Activated T-helper 1 cell treated with anti-CD3 and anti-CD28 coated beads, Interleukin-12 subunit alpha, Interleukin-12 subunit beta, Interleukin-2, Interleukin-4 antibody, amounts not matched to agents 30 ng/mL and 10 ng/mL and 1 ng/mL, durations not matched to agents 14 hours and 24 hours and 36 hours (primary cell): Measurements from ENCODE around the gene MEI4. TPM values are rescaled to one million over a fixed set of nuclear protein-coding genes. Genes with fewer than 3 reads are reported as not detected.
"Not testable (repeated sequence)": the region's sequence is repeated elsewhere in the genome, so short reads cannot be mapped to it uniquely, and the experiment has no call there.

ENCODE experiments used
- DNase-seq: peaks from one replicate; pipeline ENCODE4 v3.0.0; 2021; ENCODE audit warnings: low spot score
- H3K27ac Mint-ChIP-seq: one replicate; pipeline ENCODE4 v1.8.0; 2021; ENCODE audit warnings: mild to moderate bottlenecking, mixed read lengths
- H3K27me3 Mint-ChIP-seq: one replicate; pipeline ENCODE4 v1.8.0; 2022; ENCODE audit warnings: mild to moderate bottlenecking, moderate library complexity, mixed read lengths; ENCODE audit not compliant: insufficient read depth
- H3K36me3 Mint-ChIP-seq: one replicate; pipeline ENCODE4 v1.8.0; 2021; ENCODE audit warnings: low read depth, mixed read lengths
- H3K4me1 Mint-ChIP-seq: one replicate; pipeline ENCODE4 v1.8.0; 2021; ENCODE audit warnings: low read depth, mixed read lengths
- H3K4me3 Mint-ChIP-seq: one replicate; pipeline ENCODE4 v1.8.0; 2021; ENCODE audit warnings: mild to moderate bottlenecking, moderate library complexity, mixed read lengths
- H3K9me3 Mint-ChIP-seq: one replicate; pipeline ENCODE4 v1.8.0; 2021; ENCODE audit warnings: mixed read lengths
- intact Hi-C: fragments of 100-400 bp; cut with micrococcal nuclease; formaldehyde crosslinking; loops from one replicate; pipeline ENCODE4 v1.15.1; 2024
- total RNA-seq: library from RNA; stranded (reverse); gene quantifications from 2 replicates; pipeline ENCODE4 v1.2.3, GENCODE V29; 2022

Gene MEI4
- total RNA-seq, 1 donor from 2014 or later = not detected

DNA sequence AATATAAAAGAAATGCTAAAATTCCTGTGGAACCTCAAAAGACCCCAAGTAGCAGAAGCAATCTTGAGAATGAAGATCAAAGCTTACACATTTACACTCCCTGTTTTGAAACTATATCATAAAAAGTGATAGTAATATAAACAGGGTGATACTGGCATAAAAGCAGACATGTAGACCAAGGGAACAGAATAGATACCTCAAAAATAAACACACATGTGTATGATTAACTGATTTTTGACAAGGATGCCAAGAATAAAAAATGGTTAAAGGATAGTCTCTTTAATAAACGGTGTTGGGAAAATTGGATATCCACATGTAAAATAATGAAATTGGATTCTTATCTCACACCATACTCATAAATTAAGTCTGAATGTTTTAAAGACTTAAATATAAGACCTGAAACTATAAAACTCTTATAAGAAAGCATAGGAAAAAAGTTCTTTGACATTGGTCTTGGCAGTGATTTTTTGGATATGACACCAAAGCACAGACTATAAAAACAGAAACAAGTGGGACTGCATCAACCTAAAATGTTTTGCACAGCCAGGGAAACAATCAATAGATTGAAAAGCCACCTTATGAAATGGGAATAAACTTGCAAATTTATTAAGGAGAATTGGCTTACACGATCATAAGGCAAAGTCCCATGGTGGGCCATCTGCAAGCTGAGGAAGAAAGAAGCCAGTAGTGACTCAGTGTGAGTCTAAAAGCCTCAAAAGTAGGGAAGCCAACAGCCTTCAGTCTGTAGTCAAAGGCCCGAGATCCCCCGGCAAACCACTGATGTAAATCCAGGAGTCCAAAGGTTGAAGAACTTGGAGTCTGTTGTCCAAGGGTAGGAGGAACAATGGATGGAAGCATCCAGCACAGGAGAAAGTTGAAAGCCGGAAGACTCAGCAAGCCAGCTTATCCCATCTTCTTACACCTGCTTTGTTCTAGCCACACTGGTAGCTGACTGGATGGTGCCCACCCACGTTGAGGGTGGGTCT is 144.3 kb downstream of the MEI4 start:
- Mint-ChIP-seq H3K27me3 (no peaks in the 10 kb centered on the region), H3K36me3 (no peaks in the 10 kb centered on the region), H3K27ac (no peak overlapping the region), H3K4me3 (no peak overlapping the region), H3K4me1 (no peaks in the 10 kb centered on the region), H3K9me3 (peaks cover 11% of the 10 kb centered on the region)
- intact Hi-C loops = no loop called here
- DNase-seq = no peak

DNA sequence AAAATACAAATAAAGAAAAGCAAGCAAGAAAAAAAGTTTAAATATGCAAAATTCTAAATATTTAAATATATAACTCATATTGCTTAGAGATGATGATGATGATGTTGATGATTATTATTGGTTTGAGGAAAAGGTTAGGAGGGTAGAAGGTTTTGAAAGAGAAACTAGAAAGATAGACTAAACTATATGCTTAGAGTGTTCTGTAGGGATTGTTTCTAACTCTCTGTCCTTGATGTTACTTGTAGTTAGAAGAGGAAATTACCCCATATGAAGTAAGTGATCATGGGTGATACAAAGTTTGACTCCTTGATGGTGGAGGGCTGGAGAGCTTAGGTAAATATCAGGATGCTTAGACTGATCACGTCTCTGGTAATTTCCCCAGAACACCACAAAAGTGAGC is 159.5 kb downstream of the MEI4 start:
- intact Hi-C loops = no loop called here
- Mint-ChIP-seq H3K4me1 (no peaks in the 10 kb centered on the region), H3K9me3 (no peaks in the 10 kb centered on the region), H3K36me3 (no peaks in the 10 kb centered on the region), H3K27ac (no peak overlapping the region), H3K27me3 (no peaks in the 10 kb centered on the region), H3K4me3 (no peak overlapping the region)
- no peak for DNase-seq

DNA sequence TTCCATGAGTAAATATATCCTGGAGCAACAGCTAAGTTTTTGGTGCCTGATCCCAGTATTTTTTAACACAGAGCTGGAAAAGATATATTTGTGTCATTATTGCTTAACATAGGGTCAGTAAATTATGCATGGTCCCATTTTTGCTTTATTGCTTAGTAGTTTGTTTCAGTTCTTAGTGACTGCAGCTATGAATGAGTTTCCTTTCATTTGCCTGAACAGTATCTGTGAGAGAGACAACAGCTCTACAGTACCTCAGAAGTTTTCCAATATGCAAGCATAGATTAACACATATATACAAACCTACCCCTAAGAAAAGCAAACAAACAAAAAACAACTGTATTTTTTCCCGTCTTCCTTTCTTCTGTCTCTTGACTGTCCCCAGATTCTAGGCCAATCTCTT is 160.3 kb downstream of the MEI4 start:
- H3K27me3 Mint-ChIP-seq = no peaks in the 10 kb centered on the region
- no peak for DNase-seq
- intact Hi-C loops = no loop called here
- H3K27ac Mint-ChIP-seq = no peak overlapping the region
- H3K36me3 Mint-ChIP-seq = no peaks in the 10 kb centered on the region
- no peak overlapping the region for H3K4me3 Mint-ChIP-seq
- no peaks in the 10 kb centered on the region for H3K9me3 Mint-ChIP-seq
- no peaks in the 10 kb centered on the region for H3K4me1 Mint-ChIP-seq

DNA sequence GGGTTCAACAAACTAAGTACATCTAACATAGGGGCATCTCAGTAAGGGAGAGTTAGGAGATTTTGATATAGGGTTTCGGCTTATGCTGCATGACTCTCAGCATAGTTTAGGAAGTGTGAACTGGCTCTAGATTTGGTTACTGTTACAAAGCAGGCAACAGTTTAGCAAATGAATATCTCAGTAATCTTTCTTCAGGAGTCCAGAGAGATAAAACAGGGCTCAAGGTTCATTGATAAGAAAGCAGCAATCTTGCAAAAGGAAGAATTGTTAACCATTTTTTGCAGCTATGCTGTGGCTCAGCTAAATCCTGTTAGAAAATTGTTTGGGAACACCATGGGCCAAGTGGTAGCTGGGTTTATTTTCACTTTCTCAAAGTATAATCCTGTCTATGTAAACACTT is 161.3 kb downstream of the MEI4 start:
- intact Hi-C loops = no loop called here
- no peak for DNase-seq

DNA sequence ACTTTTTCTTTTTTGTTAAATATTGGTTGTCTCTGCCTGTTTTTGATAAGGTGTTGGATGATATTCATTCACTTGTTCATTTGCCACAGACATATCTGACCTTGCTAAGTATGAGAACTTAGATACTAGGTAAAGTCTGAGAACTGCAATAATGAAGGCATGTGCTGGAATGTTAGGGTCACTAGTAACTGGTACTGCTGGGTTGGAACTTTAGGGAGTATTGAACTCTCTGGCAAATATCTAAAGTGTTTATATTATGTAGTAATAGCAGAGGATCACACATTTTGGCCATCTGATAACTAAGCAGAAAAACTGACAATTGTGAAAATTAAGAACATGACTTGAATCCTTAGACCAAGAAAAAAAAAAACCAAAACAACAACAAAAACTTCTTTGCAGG is 162.7 kb downstream of the MEI4 start:
- peaks cover under 1% of the 10 kb centered on the region for H3K9me3 Mint-ChIP-seq
- H3K4me1 Mint-ChIP-seq = no peaks in the 10 kb centered on the region
- no peaks in the 10 kb centered on the region for H3K36me3 Mint-ChIP-seq
- H3K27ac Mint-ChIP-seq = no peak overlapping the region
- intact Hi-C loops = no loop called here
- no peaks in the 10 kb centered on the region for H3K27me3 Mint-ChIP-seq
- DNase-seq = no peak
- H3K4me3 Mint-ChIP-seq = no peak overlapping the region

More for the DNA sequence above, 161.3 kb downstream of the MEI4 start:
- H3K36me3 Mint-ChIP-seq = no peaks in the 10 kb centered on the region
- no peaks in the 10 kb centered on the region for H3K27me3 Mint-ChIP-seq
- H3K9me3 Mint-ChIP-seq = no peaks in the 10 kb centered on the region
- no peak overlapping the region for H3K4me3 Mint-ChIP-seq
- H3K27ac Mint-ChIP-seq = no peak overlapping the region
- no peaks in the 10 kb centered on the region for H3K4me1 Mint-ChIP-seq

DNA sequence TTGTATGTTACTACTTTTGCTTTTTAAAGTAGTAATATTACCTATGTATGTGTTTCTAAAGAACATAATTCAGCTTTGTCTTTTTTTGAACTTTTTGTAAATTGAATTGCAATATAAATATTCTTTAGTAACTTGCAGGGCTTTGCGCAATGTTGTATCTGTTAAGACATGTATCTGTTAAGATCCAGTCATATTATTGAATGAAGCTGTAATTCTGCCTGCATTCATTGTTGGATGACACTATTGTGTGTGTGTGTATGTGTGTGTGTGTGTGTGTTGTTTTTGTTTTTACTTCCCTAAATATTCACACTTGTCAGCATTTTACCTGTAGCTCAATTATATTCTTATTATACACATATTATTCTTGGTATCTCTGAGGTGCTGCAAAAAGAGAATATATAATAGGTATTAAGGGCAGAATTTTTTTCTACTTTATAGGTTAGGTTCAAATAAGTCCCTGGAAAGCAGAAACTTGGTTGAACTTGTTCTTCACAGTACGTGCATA is 164.0 kb downstream of the MEI4 start:
- Mint-ChIP-seq H3K27ac (no peak overlapping the region), H3K27me3 (no peaks in the 10 kb centered on the region), H3K4me1 (no peaks in the 10 kb centered on the region), H3K9me3 (peaks cover 6% of the 10 kb centered on the region), H3K4me3 (no peak overlapping the region), H3K36me3 (no peaks in the 10 kb centered on the region)
- DNase-seq = no peak
- intact Hi-C loops = no loop called here

DNA sequence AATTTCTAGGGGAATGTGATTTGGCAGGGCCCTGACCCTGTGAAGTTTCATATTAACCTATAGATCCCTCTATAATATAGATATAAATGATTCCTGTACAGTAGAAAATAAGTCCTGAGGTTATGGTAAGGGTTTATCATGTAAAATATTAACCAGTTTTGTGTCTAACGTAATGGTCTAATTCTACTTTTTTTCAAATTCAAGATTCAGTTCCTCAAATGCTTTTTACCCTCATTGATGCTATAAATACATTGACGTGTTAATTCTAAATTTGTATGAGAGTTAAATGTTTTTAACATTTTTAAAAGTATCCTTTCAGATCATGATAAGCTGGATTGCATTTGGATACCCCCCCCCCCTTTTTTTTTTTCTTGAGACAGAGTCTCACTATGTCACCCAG is 169.4 kb downstream of the MEI4 start:
- Mint-ChIP-seq H3K27me3 (no peaks in the 10 kb centered on the region), H3K4me3 (no peak overlapping the region), H3K27ac (no peak overlapping the region), H3K4me1 (no peaks in the 10 kb centered on the region), H3K9me3 (peaks cover 10% of the 10 kb centered on the region), H3K36me3 (no peaks in the 10 kb centered on the region)
- intact Hi-C loops = no loop called here
- no peak for DNase-seq

DNA sequence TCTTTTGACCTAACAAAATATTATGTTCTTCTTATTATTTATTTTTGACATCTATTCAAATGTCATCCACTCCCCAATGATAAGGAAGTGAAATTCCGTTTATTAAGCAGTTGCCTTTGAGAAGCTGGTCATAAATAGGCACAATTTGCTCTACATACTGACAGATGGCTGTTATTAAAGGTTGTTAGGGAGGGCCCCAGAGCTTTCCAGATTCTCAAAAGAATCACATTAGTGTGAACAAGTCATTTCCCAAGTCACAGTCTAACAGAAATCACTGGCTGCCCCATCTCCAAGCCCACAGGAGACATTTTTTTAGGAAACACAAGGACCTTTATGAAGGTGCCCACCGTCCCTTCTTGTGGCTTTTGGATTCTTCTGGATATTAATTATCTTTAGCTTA is 172.4 kb downstream of the MEI4 start:
- Mint-ChIP-seq H3K36me3 (no peaks in the 10 kb centered on the region), H3K4me3 (no peak overlapping the region), H3K9me3 (peaks cover 10% of the 10 kb centered on the region), H3K27me3 (no peaks in the 10 kb centered on the region), H3K27ac (no peak overlapping the region), H3K4me1 (no peaks in the 10 kb centered on the region)
- no peak for DNase-seq
- intact Hi-C loops = no loop called here

DNA sequence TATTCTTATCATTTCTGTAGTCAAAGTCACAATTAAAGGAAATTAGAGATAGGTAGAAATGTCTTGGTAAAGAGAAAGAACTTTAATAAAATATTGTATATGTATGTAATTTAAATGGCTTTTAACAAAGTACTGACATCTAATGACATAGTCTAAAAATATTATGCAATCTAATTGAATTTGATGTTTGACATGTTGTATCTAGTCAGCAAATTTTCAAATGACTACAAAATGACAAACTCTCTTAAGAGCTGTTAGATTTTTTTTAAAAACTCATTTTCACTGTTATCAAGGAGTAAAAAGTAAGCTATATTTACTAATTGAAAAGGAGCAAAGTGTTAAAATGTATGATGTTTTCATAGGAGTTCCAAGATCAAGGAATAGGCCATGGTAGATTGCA is 176.9 kb downstream of the MEI4 start:
- intact Hi-C loops = no loop called here
- H3K27ac Mint-ChIP-seq = no peak overlapping the region

DNA sequence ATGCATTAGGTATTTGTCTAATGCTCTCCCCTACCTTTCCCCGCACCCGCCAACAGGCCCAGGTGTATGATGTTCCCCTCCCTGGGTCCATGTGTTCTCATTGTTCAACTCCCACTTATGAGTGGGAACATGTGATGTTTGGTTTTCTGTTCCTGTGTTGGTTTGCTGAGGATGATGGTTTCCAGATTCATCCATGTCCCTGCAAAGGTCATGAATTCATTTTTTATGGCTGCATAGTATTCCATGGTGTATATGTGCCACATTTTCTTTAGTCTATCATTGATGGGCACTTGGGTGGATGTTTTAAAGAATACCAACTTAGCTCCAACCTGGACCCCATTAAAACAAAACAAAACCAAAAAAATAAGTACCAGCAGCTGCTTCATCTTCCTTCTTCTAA is 180.9 kb downstream of the MEI4 start:
- H3K27me3 Mint-ChIP-seq, H3K27ac Mint-ChIP-seq, intact Hi-C loops, DNase-seq, H3K4me1 Mint-ChIP-seq, H3K36me3 Mint-ChIP-seq, H3K9me3 Mint-ChIP-seq, H3K4me3 Mint-ChIP-seq: not testable (repeated sequence)

More for the DNA sequence above, 176.9 kb downstream of the MEI4 start:
- no peaks in the 10 kb centered on the region for H3K27me3 Mint-ChIP-seq
- no peak overlapping the region for H3K4me3 Mint-ChIP-seq
- no peak for DNase-seq
- H3K9me3 Mint-ChIP-seq = peaks cover 4% of the 10 kb centered on the region
- no peaks in the 10 kb centered on the region for H3K4me1 Mint-ChIP-seq
- H3K36me3 Mint-ChIP-seq = no peaks in the 10 kb centered on the region

DNA sequence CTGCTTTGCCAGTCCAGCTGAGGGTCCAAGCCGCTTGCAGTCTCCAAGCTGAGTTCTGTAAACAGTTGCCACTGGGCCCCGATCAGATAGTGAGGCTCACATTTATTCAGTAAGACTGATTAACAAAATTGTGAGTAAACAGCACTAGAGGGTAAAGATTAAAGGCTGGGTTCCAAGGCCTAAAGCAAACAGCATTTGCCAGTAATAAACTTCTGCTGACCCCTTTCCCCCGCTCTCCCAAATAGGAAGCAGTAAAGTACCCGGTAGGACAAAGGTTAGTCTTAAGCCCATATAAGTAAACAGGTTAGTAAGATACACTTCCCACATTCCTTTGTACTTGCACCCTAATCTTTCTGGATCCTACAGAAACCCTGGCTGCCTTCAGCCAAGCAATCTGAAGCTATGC is 181.8 kb downstream of the MEI4 start:
- Mint-ChIP-seq H3K4me3 (no peak overlapping the region), H3K4me1 (no peaks in the 10 kb centered on the region), H3K27ac (no peak overlapping the region), H3K36me3 (no peaks in the 10 kb centered on the region), H3K27me3 (no peaks in the 10 kb centered on the region), H3K9me3 (no peaks in the 10 kb centered on the region)
- no peak for DNase-seq
- intact Hi-C loops = no loop called here

DNA sequence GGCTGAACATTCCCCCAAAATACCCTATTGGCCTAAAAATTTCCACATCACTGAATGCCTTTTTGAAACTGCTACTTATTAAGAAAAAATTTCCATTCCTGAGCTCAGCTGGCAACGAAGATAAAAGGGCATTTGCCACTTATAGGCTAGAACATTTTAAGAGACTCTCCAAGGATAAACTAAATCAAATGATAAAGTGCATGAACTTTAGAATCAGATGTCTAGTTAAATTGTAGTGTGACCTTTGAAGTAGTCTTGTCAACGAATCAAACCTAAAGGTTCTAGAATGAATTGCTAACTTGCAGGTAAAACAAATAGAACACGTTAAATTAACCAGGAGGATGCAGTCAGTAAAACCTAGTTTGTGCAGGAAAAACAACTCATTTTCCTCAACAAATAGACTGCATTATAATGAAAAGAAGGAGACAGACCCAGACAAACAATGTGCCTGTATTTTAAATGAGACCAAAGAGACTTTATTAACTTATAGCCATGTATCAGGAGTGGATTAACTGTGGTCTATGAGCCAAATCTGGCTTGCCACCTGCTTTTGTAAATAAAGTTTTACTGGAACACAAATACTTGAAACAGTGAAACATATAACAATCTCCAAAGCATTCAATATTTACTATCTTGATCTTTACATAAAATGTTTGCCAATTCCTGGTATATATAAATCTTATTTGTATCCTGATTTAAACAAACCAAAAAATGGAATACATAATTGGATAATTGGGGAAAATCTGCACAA is 184.4 kb downstream of the MEI4 start:
- intact Hi-C loops = no loop called here
- Mint-ChIP-seq H3K27me3 (no peaks in the 10 kb centered on the region), H3K9me3 (no peaks in the 10 kb centered on the region), H3K36me3 (no peaks in the 10 kb centered on the region), H3K27ac (no peak overlapping the region), H3K4me3 (no peak overlapping the region), H3K4me1 (no peaks in the 10 kb centered on the region)
- DNase-seq = no peak

DNA sequence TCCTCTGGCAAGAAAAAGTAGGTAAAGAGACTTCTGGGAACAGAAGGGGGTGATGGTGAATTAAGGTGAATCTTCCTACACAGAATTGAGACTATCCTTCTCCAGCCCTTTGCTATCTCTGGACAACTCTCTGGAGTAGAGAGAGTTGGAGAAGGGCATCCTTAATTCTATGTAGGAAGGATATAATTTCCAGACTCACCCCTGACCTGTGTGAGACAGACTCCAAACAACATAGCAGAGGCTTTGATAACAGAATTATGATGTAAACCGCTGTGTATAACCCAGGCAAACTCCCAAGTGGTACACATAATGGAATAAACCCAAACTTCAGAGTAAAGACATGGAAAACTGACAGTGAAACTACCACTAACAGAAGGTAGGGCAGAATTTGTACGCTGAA is 186.5 kb downstream of the MEI4 start:
- intact Hi-C loops = no loop called here
- no peaks in the 10 kb centered on the region for H3K4me1 Mint-ChIP-seq
- no peak overlapping the region for H3K4me3 Mint-ChIP-seq
- no peak for DNase-seq
- no peaks in the 10 kb centered on the region for H3K9me3 Mint-ChIP-seq
- H3K36me3 Mint-ChIP-seq = no peaks in the 10 kb centered on the region
- H3K27ac Mint-ChIP-seq = no peak overlapping the region
- no peaks in the 10 kb centered on the region for H3K27me3 Mint-ChIP-seq
